ENCODE results near the gene RBM19.

DNA sequence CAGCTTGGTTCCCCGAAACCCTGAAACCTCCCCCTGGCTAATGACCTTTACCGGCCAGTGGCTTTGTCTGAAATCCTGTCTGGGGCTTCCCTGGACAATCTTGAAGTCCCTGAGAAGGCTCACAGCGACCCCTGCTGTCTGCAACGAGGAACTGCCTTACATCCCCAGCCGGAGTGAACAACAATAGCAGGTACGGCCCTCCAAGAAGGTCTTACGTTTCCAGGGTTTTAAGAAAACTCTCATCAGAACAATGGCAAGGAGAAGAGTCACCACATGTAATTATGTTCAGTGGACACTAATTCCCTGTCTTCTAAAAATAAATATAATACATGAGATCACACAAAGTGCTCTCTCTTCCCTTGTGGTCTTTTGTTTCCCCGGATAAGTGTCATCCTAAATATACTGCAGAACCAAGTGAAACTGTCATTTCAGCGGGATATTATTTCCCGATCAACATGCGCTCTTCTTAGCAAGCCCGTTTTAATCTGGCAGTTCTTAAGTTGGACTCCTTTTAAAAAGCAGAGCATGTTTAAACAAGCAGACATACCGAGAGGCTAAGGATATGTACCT, 53.3 kb downstream of the RBM19 start:
- TF ChIP-seq TAF1 (IDR thresholded peaks at IDR 0.05; ENCODE audit: borderline replicate concordance, insufficient read depth, low read length), result no peak
- no peak for TF ChIP-seq POLR2AphosphoS5 (IDR thresholded peaks at IDR 0.05; ENCODE audit: low read depth, low read length)

Data from PFSK-1 (cell line).